ENCODE measurements around the gene WASHC3. TPM values are rescaled to one million over a fixed set of nuclear protein-coding genes. Genes with fewer than 3 reads are reported as not detected.
"Not testable (repeated sequence)": the region's sequence is repeated elsewhere in the genome, so short reads cannot be mapped to it uniquely, and the experiment has no call there.

WASHC3 gene
- total RNA-seq, 1 experiment from 2014 or later = 140 TPM

DNA sequence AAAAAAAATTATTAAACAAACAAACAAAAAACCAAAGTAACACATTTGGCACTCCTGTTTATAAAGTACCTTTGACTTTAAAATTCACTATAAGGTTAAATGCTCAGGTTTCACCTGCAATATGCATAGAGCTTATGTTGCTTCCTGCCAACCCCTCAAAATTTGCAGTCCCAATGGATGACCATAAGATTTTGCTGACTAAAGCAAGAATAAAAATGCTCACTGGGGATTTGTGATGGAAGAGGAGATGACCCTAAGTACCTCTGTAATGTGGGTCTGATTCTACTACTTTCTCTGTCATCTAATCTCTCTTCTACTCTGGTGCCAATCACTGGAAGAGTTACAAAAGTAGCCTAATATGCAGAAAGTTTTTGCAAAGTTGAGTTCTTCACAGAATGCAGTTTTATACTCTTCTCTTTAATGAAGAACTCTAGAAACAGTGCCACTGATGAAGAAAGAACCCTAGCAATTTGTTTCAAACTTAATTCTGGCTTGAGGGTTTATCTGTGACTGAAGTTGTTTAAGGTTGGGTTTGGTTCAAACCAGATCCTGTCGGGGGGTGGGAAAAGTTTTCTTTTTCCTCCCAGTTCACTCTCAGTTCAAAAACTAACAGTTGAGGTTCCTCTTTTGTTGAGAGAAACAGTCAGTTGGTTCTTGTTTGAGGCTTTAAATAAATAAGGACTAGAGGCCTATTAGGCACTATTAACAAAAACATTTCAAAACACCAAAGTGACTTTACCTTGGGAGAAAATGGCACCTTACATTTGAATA, 10.9 kb downstream of the WASHC3 start:
- no peak for DNase-seq (ENCODE audit: low read depth)

- DNase-seq (ENCODE audit: low read depth) = no peak
Measured at GRCh38 chr12:102043928-102044327, 17.9 kb downstream of the WASHC3 start.

DNA sequence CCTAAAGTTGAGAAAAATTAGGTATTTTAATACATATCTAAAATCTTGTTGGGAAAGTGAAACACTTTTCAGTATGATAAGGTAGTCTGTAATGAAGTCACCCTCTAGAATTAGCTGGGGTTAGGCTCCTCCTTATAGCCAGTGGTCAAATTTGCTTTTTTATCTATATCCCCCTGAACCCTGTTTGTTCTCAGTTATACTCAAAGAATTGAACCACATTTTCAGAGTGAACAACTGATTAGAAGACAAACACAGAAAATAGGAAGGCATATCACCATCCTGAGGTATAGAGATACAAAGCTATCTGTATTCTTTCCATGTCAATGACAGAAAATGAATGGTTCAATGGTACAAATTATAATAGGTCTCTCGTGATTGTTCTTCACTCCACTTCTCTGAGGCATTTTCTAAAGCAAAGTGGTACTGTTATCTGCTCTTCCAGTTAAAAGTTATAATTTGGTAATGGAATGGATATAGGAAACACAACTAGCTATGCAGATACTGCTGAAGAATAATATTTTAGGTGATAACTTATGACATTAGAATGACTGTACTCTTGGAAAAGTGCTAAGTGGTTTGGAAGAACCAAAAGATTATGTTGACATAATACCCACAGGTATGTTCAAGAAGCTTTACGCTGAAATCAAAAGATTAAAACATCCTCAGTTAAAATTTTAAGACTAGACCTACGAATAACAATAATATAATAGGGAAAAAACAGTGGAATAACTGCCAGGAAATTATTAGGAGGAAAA, 27.6 kb downstream of the WASHC3 start:
- DNase-seq (ENCODE audit: low read depth) = no peak

DNA sequence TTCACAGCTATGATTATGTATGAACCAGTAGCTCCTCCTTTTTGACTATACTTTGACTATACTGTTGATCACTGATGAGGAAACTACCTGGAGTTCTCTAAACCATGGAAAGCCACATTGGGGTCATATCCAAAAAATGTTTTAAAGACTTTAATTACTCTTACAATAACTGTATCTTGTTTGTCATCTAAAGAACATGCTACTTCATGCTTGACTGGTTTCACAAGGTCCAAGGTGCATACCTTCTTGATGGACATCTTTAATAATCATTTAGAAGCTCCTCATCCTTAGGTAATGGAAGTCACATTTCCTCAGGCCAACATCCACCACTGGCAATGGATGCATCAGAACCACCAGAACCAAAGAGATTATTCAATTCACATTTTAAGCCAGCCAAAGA, 29.9 kb downstream of the WASHC3 start:
- DNase-seq (ENCODE audit: low read depth) = no peak

GRCh38 chr12:102029141-102029540, 32.6 kb downstream of the WASHC3 start:
- no peak for DNase-seq (ENCODE audit: low read depth)

GRCh38 chr12:102026728-102027127, 35.1 kb downstream of the WASHC3 start:
- DNase-seq (ENCODE audit: low read depth) = no peak

DNA sequence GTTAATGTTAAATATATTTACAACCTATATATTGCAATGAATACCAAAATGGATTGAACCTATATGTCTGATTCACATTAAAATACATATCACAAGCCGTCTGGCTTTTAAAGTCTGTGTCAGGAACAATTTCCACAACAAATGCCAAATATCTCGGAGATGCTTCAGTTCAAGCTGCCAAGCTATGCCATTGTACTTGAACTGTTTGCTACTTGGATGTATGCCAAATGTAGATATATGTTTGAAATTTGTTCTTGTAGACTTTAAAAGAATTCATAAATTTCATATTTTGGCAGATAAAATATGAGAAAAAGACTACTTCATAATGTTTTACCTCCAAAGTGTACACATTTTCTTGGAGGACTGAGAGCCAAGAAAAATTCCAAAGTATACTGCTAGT, 37.0 kb downstream of the WASHC3 start:
- DNase-seq (ENCODE audit: low read depth) = no peak

GRCh38 chr12:102023343-102023930, 38.4 kb downstream of the WASHC3 start:
- DNase-seq (ENCODE audit: low read depth) = no peak

GRCh38 chr12:102022286-102022685, 39.5 kb downstream of the WASHC3 start:
- DNase-seq (ENCODE audit: low read depth) = no peak

- DNase-seq (ENCODE audit: low read depth) = no peak
Measured at GRCh38 chr12:102021540-102022246, 40.1 kb downstream of the WASHC3 start.

DNA sequence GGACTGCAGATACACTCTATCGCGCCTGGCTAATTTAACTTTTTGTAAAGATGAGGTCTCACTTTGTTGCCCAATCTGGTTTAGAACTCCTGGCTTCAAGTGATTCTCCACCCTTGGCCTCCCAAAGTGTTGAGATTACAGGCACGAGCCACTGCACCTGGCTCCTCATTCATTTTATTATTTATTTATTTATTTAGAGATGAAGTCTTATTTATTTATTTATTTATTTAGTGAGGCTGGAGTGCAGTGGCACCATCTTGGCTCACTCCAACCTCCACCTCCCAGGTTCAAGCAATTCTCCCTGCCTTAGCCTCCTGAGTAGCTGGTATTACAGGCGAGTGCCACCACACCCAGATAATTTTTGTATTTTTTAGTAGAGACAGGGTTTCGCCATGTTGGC, 43.2 kb downstream of the WASHC3 start:
- DNase-seq (ENCODE audit: low read depth) = not testable (repeated sequence)

DNA sequence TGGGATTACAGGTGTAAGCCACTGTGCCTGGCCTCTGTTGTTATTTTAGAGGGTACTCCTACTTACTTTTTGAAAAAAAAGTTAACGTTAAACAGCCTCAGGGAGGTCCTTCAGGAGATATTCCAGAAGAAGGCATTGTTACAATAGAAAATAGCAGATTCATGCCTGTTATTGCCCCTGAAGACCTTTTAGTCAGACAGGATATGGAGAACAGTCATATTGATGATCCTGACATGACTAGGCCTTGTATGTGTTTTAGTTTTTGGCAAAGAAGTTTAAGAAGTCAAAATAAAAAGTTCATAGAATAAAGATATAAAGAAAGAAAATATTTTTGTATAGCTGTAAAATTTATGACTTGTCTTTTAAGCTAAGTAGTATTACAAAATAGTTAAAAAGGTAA, 45.3 kb downstream of the WASHC3 start:
- no peak for DNase-seq (ENCODE audit: low read depth)

DNA sequence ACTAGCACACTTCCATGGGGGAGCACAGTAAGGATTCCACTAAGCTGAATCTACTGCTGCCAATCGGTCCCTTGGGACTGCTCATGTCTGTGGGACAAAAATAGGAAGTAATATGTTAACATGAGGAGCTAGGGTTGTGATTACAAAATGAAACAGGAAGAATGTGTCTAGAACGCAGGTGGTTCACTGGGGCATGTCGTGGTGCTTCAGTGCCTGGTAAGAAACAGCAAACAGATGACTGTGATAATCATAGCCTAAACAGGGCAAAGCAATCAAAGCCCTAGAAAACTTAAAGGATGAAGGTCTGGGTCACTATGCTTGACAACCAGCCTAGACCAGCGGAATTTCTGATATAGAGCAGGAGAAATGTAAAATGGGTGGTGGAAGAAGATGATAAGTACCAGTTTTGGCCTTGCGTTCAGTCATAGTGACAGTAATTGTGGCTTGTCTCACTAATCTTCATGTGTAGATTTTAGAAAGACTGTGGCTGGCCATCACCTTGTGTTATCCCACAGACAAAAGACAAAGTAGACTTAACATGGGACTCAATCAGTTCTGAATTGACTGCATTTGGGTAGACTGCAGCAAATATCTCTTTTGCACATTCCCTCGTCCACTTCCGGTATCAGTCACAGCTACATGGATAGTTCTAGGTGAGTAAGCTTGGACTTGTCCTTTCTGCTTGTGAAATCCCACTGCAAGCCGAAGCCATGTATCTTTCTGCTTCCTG, 51.4 kb downstream of the WASHC3 start:
- DNase-seq (ENCODE audit: low read depth) = no peak

DNA sequence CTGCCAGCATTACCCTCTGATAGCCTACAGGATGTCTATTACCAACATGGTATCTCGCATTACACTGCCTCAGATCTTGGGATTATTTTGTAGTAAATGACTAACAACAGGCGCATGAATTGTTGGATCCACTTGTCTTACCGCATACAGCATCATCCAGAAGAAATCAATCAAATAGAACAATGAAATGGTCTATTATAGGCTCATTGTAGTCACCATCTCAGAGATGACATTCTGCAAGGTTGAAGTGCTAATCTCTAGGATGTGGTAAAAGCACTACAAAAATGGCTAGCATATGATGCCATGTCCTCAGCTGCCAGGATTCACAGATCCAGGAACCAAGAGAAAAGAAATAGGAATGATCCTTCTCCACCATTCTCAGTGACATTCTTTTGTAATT, 52.0 kb downstream of the WASHC3 start:
- DNase-seq (ENCODE audit: low read depth) = no peak

- no peak for DNase-seq (ENCODE audit: low read depth)
Measured at GRCh38 chr12:102008615-102009126, 53.1 kb downstream of the WASHC3 start.

- no peak for DNase-seq (ENCODE audit: low read depth)
Measured at GRCh38 chr12:102005256-102005655, 56.5 kb downstream of the WASHC3 start.

DNA sequence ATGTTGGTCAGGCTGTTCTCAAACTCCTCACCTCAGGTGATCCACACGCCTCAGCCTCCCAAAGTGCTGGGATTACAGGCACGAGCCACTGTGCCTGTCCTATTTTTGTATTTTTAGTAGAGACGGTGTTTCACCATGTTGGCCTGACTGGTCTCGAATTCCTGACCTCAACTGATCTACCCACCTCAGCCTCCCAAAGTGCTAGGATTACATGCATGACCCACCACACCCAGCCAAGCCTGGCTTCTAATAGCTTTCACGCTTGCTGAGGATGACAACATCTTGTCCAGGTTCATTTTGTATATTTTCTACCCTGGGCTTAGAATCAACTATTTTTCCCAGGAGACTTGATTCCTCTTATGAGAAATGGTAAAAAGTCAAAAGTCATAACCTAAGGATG, 64.7 kb downstream of the WASHC3 start:
- DNase-seq (ENCODE audit: low read depth) = no peak

- no peak for DNase-seq (ENCODE audit: low read depth)
Measured at GRCh38 chr12:101995684-101996083, 66.1 kb downstream of the WASHC3 start.

GRCh38 chr12:101992091-101992490, 69.7 kb downstream of the WASHC3 start:
- no peak for DNase-seq (ENCODE audit: low read depth)

GRCh38 chr12:101982307-101982706, 79.5 kb downstream of the WASHC3 start:
- DNase-seq (ENCODE audit: low read depth) = no peak

GRCh38 chr12:101981868-101982267, 79.9 kb downstream of the WASHC3 start:
- no peak for DNase-seq (ENCODE audit: low read depth)
